B cell (primary cell): Measurements from ENCODE around the gene MED15. TPM values are rescaled to one million over a fixed set of nuclear protein-coding genes. Genes with fewer than 3 reads are reported as not detected.

Source experiments
- ATAC-seq: fragments of 200-7000 bp; cut with Tn5 transposase; one replicate; pipeline ENCODE4 v1.10.0; 2021; ENCODE audit warnings: low read depth, mild to moderate bottlenecking, moderate number of reproducible peaks, moderate library complexity
- CTCF ChIA-PET: fragments of 350-600 bp; sonication (Branson Sonifier 250); formaldehyde crosslinking; loops from one replicate; lab custom pipeline; 2021; ENCODE audit warnings: antibody characterized with exemption, inconsistent platforms; lab: Charles Lee
- POLR2A ChIA-PET: fragments of 350-600 bp; sonication (Branson Sonifier 250); formaldehyde crosslinking; loops from one replicate; lab custom pipeline; 2021; ENCODE audit warnings: antibody characterized with exemption; lab: Charles Lee
- DNase-seq: peaks from one replicate; pipeline ENCODE4 v3.0.0; 2013
- H2AFZ ChIP-seq: 2 replicates; pipeline ENCODE4 v1.6.1; 2012; ENCODE audit warnings: mild to moderate bottlenecking, low read depth, low read length; ENCODE audit not compliant: insufficient read depth, poor library complexity, severe bottlenecking
- H3K27ac ChIP-seq, 2 donors: 1 replicate in 1 of 2; 2 replicates in 1 of 2; pipeline ENCODE4 v1.5.1; 2012 to 2013; ENCODE audit warnings: low read length in 2 of 2, mild to moderate bottlenecking in 2 of 2, moderate library complexity in 1 of 2
- H3K27me3 ChIP-seq, 4 experiments: fragments of 200-600 bp in 1 of 4; sonication (generic) in 1 of 4; replicated peaks in 1 of 4; 1 replicate in 2 of 4; 2 replicates in 2 of 4; pipeline versions ENCODE4 v1.6.1 to v1.7.0; 2013 to 2016; ENCODE audit warnings: low read length in 3 of 4, mild to moderate bottlenecking in 2 of 4, mixed read lengths in 1 of 4, moderate library complexity in 1 of 4; ENCODE audit not compliant: insufficient read depth in 4 of 4, control insufficient read depth in 3 of 4; ENCODE audit errors: control extremely low read depth in 1 of 4
- H3K36me3 ChIP-seq, 2 experiments: replicated peaks in 1 of 2; 1 replicate in 1 of 2; 2 replicates in 1 of 2; pipeline versions ENCODE4 v1.6.1 to v1.7.1; 2013; ENCODE audit warnings: low read length in 1 of 2; ENCODE audit not compliant: insufficient read depth in 2 of 2, control insufficient read depth in 1 of 2; ENCODE audit errors: control extremely low read depth in 1 of 2, extremely low read depth in 1 of 2
- H3K4me1 ChIP-seq, 2 donors: fragments of 200-600 bp in 1 of 2; sonication (generic) in 1 of 2; 1 replicate in 1 of 2; 2 replicates in 1 of 2; pipeline versions ENCODE4 v1.5.1 to v1.6.1; 2013 to 2017; ENCODE audit warnings: low read length in 2 of 2; ENCODE audit not compliant: control insufficient read depth in 2 of 2, insufficient read depth in 2 of 2
- H3K4me2 ChIP-seq: replicated peaks from 2 replicates; pipeline ENCODE3; 2012; ENCODE audit warnings: mild to moderate bottlenecking, low read depth, low read length; ENCODE audit not compliant: poor library complexity, severe bottlenecking
- H3K4me3 ChIP-seq, 5 experiments: fragments of 200-600 bp in 1 of 5; sonication (generic) in 1 of 5; 1 replicate in 3 of 5; 2 replicates in 2 of 5; pipeline versions ENCODE4 v1.5.1 to v1.7.0; 2011 to 2016; ENCODE audit warnings: low read length in 4 of 5, mild to moderate bottlenecking in 4 of 5, low read depth in 2 of 5, control low read depth in 1 of 5, moderate library complexity in 1 of 5; ENCODE audit not compliant: insufficient read depth in 1 of 5; ENCODE audit errors: control extremely low read depth in 1 of 5, extremely low read depth in 1 of 5
- H3K79me2 ChIP-seq: fragments of 200-600 bp; sonication (generic); one replicate; pipeline ENCODE4 v1.6.0; 2016; ENCODE audit warnings: low read length; ENCODE audit not compliant: control insufficient read depth, insufficient read depth
- H3K9ac ChIP-seq: fragments of 200-600 bp; sonication (generic); 2 replicates; pipeline ENCODE4 v1.6.1; 2017; ENCODE audit warnings: mild to moderate bottlenecking, low read length, moderate library complexity
- H3K9me3 ChIP-seq, 3 donors: one replicate each; pipeline versions ENCODE4 v1.6.1 to v1.7.1; 2013; ENCODE audit warnings: low read length in 2 of 3; ENCODE audit not compliant: control insufficient read depth in 2 of 3, insufficient read depth in 1 of 3; ENCODE audit errors: control extremely low read depth in 1 of 3
- H4K20me1 ChIP-seq: 2 replicates; pipeline ENCODE4 v1.6.0; 2012; ENCODE audit warnings: mild to moderate bottlenecking, low read length; ENCODE audit not compliant: insufficient read depth, control insufficient read depth, poor library complexity, severe bottlenecking
- H3K27ac Mint-ChIP-seq: one replicate; pipeline ENCODE4 v1.8.0; 2021; ENCODE audit warnings: mixed read lengths
- H3K27me3 Mint-ChIP-seq: one replicate; pipeline ENCODE4 v1.8.0; 2021; ENCODE audit warnings: mixed read lengths
- H3K4me1 Mint-ChIP-seq: one replicate; pipeline ENCODE4 v1.8.0; 2021; ENCODE audit warnings: mixed read lengths
- H3K4me3 Mint-ChIP-seq: one replicate; pipeline ENCODE4 v1.8.0; 2021; ENCODE audit warnings: mixed read lengths
- H3K9me3 Mint-ChIP-seq: one replicate; pipeline ENCODE4 v1.8.0; 2022; ENCODE audit warnings: mixed read lengths; ENCODE audit not compliant: insufficient read depth
- CTCF ChIP-seq: fragments of 200-600 bp; IDR thresholded peaks from one replicate; pipeline ENCODE4 v1.8.0; 2022; ENCODE audit warnings: antibody characterized with exemption, mild to moderate bottlenecking
- EZH2 ChIP-seq: IDR thresholded peaks from 2 replicates; pipeline ENCODE4 v1.6.1; 2012; ENCODE audit warnings: borderline replicate concordance, low read depth, mild to moderate bottlenecking, moderate library complexity, low read length; ENCODE audit not compliant: insufficient read depth, poor library complexity, severe bottlenecking
- WGBS: methylation state at CpG from one replicate; pipeline ENCODE4 v1.1.5; 2013; ENCODE audit warnings: missing lambda C conversion rate; ENCODE audit not compliant: insufficient coverage; 5-methylcytosine and 5-hydroxymethylcytosine counted together
- intact Hi-C: fragments of 100-400 bp; cut with micrococcal nuclease; formaldehyde crosslinking; loops from one replicate; pipeline ENCODE4 v1.10.0; 2022
- polyA plus RNA-seq: library from polyadenylated mRNA; depleted of rRNA; stranded (reverse); fragments of >200 nt; gene quantifications from 2 replicates; pipeline ENCODE4 v1.2.3, GENCODE V29; 2012
- total RNA-seq, 2 donors: library from RNA; stranded (reverse); fragments of 120-200 nt in 1 of 2; gene quantifications; 1 replicate in 1 of 2; 2 replicates in 1 of 2; pipeline versions ENCODE4 v1.2.3 to v1.2.4, GENCODE V29; 2013 to 2022

Gene MED15
- total and polyA plus RNA-seq, 2 donors (not counting 1 experiment from before 2014, with no cell fraction given) = 109 to 134 TPM

- H3K9me3 Mint-ChIP-seq = no peaks in the 10 kb centered on the region
- intact Hi-C loops = loop anchor here (5.0 kb wide), 1 partner anchor 600 kb away; no protein-coding TSS in a partner anchor
- Histone ChIP-seq H3K4me2 (no peak overlapping the region), H3K27me3 (no peaks in the 10 kb centered on the region), H3K9me3 (no peaks in the 10 kb centered on the region), H2AFZ (no peak overlapping the region), H3K4me3 (no peak overlapping the region), H3K9ac (no peak overlapping the region), H3K27ac (no peak overlapping the region), H4K20me1 (peaks cover 50% of the 10 kb centered on the region), H3K4me1 (no peaks in the 10 kb centered on the region), H3K79me2 (peaks cover 7% of the 10 kb centered on the region), H3K36me3 (peaks cover 0 to 86% of the 10 kb centered on the region in 2 experiments)
- no peak for ATAC-seq
- no peak overlapping the region for H3K27ac Mint-ChIP-seq
- ChIA-PET POLR2A (no interaction called here), CTCF (interaction anchor here (0.6 to 1.0 kb wide), 2 partner anchors 19 to 202 kb away, joined by 3 read pairs; no protein-coding TSS in a partner anchor)
- H3K4me3 Mint-ChIP-seq = no peak overlapping the region
- no peak for DNase-seq
- WGBS = 97% methylated on average over 33 of the region's 33 CpGs
- TF ChIP-seq EZH2 (no peak), CTCF (no peak)
- no peaks in the 10 kb centered on the region for H3K4me1 Mint-ChIP-seq
- H3K27me3 Mint-ChIP-seq = no peaks in the 10 kb centered on the region
Observed at GRCh38 chr22:20582520-20583361, 75.3 kb downstream of the MED15 start.

- ChIA-PET POLR2A (no interaction called here), CTCF (interaction anchor here (0.9 kb wide), 1 partner anchor 19 kb away, joined by 4 read pairs; no protein-coding TSS in a partner anchor)
- no peak overlapping the region for H3K27ac Mint-ChIP-seq
- Histone ChIP-seq H3K27ac (no peak overlapping the region), H3K79me2 (peaks cover 6% of the 10 kb centered on the region), H3K4me1 (no peaks in the 10 kb centered on the region), H3K9me3 (no peaks in the 10 kb centered on the region), H3K27me3 (no peaks in the 10 kb centered on the region), H3K9ac (no peak overlapping the region), H3K36me3 (peaks cover 0 to 80% of the 10 kb centered on the region in 2 experiments), H2AFZ (no peak overlapping the region), H4K20me1 (peaks cover 47% of the 10 kb centered on the region), H3K4me2 (no peak overlapping the region), H3K4me3 (no peak overlapping the region)
- intact Hi-C loops = loop anchor here (5.0 kb wide), 1 partner anchor 601 kb away; no protein-coding TSS in a partner anchor
- ATAC-seq (no peak), DNase-seq (no peak)
- H3K9me3 Mint-ChIP-seq = no peaks in the 10 kb centered on the region
- no peak overlapping the region for H3K4me3 Mint-ChIP-seq
- 87% methylated on average over 4 of the region's 4 CpGs for WGBS
- no peak for TF ChIP-seq CTCF
- TF ChIP-seq EZH2 = no peak
- no peaks in the 10 kb centered on the region for H3K27me3 Mint-ChIP-seq
- H3K4me1 Mint-ChIP-seq = no peaks in the 10 kb centered on the region
Observed at GRCh38 chr22:20583471-20583922, 76.1 kb downstream of the MED15 start.
